ENCODE results near the gene PVR. TPM values are rescaled to one million over a fixed set of nuclear protein-coding genes. Genes with fewer than 3 reads are reported as not detected.

Gene PVR
- total and polyA plus RNA-seq, 7 donors = 3.0 to 39.4 (median 11.5) TPM

DNA sequence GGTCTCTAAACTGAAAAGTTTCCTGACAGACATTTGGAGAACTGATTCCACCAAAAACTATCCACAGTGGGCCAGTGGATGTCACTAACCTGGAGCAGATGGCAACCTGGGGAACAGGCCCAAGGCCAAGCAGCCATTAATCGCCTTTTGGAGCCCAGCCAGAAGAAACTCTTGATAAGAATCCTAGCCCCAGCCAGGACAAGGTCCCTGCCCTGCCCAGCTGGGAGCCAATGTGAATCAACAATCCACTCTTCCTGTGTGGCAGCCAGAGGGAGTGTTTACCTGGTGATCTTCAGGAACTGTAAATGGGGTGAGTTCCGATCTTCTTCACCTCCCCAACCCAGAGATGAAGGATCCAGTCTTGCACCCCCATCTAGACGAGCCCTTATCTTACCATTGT is 44.8 kb upstream of the PVR start:
- Histone ChIP-seq H3K4me3 (no peak overlapping the region), H3K36me3 (no peaks in the 10 kb centered on the region), H3K4me1 (no peaks in the 10 kb centered on the region), H3K27ac (no peak overlapping the region), H3K9me3 (no peaks in the 10 kb centered on the region), H3K27me3 (peaks cover 0 to 16% (median 0%) of the 10 kb centered on the region in 3 donors)
- 12 to 71% methylated on average over 3 of the region's 3 CpGs for WGBS, 2 donors
- TF ChIP-seq POLR2AphosphoS5 (IDR thresholded peaks at IDR 0.05) (no peak), EP300 (IDR thresholded peaks at IDR 0.05) (no peak), POLR2A (IDR thresholded peaks at IDR 0.05) (no peak)
- TF ChIP-seq, protein P1, sequence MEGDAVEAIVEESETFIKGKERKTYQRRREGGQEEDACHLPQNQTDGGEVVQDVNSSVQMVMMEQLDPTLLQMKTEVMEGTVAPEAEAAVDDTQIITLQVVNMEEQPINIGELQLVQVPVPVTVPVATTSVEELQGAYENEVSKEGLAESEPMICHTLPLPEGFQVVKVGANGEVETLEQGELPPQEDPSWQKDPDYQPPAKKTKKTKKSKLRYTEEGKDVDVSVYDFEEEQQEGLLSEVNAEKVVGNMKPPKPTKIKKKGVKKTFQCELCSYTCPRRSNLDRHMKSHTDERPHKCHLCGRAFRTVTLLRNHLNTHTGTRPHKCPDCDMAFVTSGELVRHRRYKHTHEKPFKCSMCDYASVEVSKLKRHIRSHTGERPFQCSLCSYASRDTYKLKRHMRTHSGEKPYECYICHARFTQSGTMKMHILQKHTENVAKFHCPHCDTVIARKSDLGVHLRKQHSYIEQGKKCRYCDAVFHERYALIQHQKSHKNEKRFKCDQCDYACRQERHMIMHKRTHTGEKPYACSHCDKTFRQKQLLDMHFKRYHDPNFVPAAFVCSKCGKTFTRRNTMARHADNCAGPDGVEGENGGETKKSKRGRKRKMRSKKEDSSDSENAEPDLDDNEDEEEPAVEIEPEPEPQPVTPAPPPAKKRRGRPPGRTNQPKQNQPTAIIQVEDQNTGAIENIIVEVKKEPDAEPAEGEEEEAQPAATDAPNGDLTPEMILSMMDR (IDR thresholded peaks at IDR 0.05) = no peak
- intact Hi-C loops (cut with DNase I) = no loop called here
- no peak for DNase-seq

DNA sequence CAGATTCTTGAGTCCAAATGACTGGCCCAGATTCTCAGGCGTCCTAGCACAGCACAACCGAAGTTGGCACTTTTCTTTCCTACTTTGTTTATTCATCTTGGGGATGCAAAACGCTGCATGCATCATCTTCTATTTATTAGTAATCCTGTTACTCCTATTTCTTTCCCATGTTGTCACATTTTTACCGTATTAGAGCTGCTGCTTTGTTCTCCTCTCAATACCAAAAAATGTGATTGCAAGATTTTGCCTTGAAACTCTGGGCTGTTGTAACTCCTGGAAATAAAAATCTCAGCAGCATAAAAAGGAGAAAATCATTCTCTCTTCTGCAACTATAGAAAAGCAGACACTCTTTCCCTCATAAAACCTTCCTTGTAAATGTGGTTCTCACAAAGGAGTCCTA is 43.2 kb upstream of the PVR start:
- no peaks in the 10 kb centered on the region for H3K36me3 ChIP-seq
- DNase-seq = no peak
- H3K4me3 ChIP-seq = no peak overlapping the region
- no peak for TF ChIP-seq POLR2A (IDR thresholded peaks at IDR 0.05)
- TF ChIP-seq POLR2AphosphoS5 (IDR thresholded peaks at IDR 0.05) = no peak
- TF ChIP-seq, protein P1 (IDR thresholded peaks at IDR 0.05) = no peak
- TF ChIP-seq EP300 (IDR thresholded peaks at IDR 0.05) = no peak
- peaks cover 0 to 14% (median 0%) of the 10 kb centered on the region in 3 donors for H3K27me3 ChIP-seq
- no peaks in the 10 kb centered on the region for H3K9me3 ChIP-seq
- H3K4me1 ChIP-seq = no peaks in the 10 kb centered on the region
- intact Hi-C loops (cut with DNase I) = no loop called here
- H3K27ac ChIP-seq = no peak overlapping the region
- WGBS, 2 donors = 79 to 89% methylated on average over 4 of the region's 4 CpGs

DNA sequence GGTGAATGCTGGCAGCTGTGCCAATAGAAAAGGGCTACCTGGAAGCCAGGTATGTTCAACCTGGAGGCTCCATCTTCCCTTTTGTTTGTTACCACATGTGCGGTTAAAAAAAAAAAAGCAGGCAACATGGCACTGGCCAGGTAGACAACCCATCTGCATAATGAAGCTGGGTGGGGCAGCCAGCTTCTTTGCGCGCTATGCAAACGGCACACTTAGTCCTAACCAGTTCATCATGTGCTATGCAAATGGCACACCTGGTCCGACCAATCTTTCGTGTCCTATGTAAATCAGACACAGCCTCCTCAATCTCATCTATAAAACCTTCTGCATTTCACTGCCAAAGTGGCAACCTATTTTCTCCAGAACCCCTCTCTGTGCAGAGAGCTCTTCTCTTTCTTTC is 41.6 kb upstream of the PVR start:
- TF ChIP-seq, protein P1 (IDR thresholded peaks at IDR 0.05) = no peak
- no peak for TF ChIP-seq POLR2A (IDR thresholded peaks at IDR 0.05)
- no peak overlapping the region for H3K4me3 ChIP-seq
- H3K4me1 ChIP-seq = no peaks in the 10 kb centered on the region
- no peak overlapping the region for H3K27ac ChIP-seq
- peaks cover 0 to 11% (median 0%) of the 10 kb centered on the region in 3 donors for H3K27me3 ChIP-seq
- H3K9me3 ChIP-seq = no peaks in the 10 kb centered on the region
- intact Hi-C loops (cut with DNase I) = no loop called here
- H3K36me3 ChIP-seq = no peaks in the 10 kb centered on the region
- DNase-seq = no peak
- 19 to 71% methylated on average over 6 of the region's 6 CpGs for WGBS, 2 donors

DNA sequence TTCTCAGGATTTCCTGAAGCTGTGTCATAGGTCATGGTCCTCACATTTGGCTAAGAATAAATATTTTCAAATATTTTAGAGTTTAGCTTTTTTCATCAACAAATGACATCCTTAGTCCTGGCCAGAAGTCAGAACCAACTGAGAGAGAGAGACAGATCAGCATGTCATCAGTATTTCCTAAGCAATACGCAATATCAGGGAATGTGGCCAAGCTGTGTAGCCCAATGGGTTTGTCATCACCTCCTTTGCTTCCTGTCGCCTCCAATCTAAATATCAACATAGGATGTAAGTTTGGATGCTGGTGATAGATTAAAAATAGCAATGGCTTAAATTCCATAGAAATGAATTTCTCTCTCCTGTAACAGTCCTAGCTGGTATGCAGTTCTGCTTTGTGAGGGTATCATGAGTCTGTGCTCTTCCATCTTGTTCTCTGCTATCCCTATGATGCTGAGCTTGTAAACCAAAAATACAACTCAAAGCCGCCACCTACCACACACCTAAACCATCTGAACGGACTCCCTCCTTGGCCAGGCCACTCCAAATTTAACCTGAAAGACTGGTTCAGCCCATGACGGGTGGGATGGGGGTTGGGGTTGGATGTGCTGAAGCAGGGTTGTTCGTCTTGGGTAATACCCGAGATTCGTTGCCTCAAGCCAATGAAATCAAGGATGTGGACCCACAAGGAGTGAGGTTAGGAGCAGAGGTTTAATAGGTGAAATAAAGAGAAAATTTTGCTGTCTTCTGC is 40.3 kb upstream of the PVR start:
- TF ChIP-seq POLR2A (IDR thresholded peaks at IDR 0.05) = no peak
- no peak for TF ChIP-seq EP300 (IDR thresholded peaks at IDR 0.05)
- no peak for TF ChIP-seq POLR2AphosphoS5 (IDR thresholded peaks at IDR 0.05)
- TF ChIP-seq, protein P1 (IDR thresholded peaks at IDR 0.05) = no peak
- DNase-seq = no peak
- Histone ChIP-seq H3K27me3 (peaks cover 0 to 11% (median 0%) of the 10 kb centered on the region in 3 donors), H3K27ac (no peak overlapping the region), H3K36me3 (no peaks in the 10 kb centered on the region), H3K9me3 (no peaks in the 10 kb centered on the region), H3K4me1 (no peaks in the 10 kb centered on the region), H3K4me3 (no peak overlapping the region)
- 78 to 82% methylated on average over 8 of the region's 8 CpGs for WGBS, 2 donors
- intact Hi-C loops (cut with DNase I) = no loop called here

DNA sequence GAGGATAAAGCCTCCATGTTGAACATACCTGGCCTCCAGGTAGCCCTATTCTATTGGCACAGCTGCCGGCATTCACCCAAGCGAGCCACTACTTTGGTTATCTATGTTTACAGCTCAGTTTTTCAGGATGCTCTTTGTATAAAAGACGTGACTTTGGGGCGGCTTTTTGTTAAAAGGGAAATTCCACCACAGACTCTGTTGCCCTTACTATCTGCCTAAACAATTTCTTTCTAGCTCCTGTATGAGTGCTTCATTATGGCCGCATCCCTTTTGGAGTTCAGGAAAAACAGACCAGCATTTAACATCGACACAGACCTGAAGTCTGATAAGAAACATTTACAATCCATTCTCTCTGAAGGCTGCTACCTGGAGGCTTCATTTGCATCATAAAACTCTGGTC is 39.5 kb upstream of the PVR start:
- no peak overlapping the region for H3K27ac ChIP-seq
- no peak overlapping the region for H3K4me3 ChIP-seq
- H3K27me3 ChIP-seq = peaks cover 0 to 11% (median 0%) of the 10 kb centered on the region in 3 donors
- H3K9me3 ChIP-seq = no peaks in the 10 kb centered on the region
- WGBS, 2 donors = 56 to 69% methylated on average over 6 of the region's 6 CpGs
- no peaks in the 10 kb centered on the region for H3K4me1 ChIP-seq
- no peak for DNase-seq
- intact Hi-C loops (cut with DNase I) = no loop called here
- TF ChIP-seq POLR2A (IDR thresholded peaks at IDR 0.05) = no peak
- no peak for TF ChIP-seq EP300 (IDR thresholded peaks at IDR 0.05)
- TF ChIP-seq POLR2AphosphoS5 (IDR thresholded peaks at IDR 0.05) = no peak
- TF ChIP-seq, protein P1 (IDR thresholded peaks at IDR 0.05) = no peak
- H3K36me3 ChIP-seq = no peaks in the 10 kb centered on the region

All from sigmoid colon (tissue), 7 donors.